GM19452 (cell line): ENCODE data around the gene GRK3.
"Not testable (repeated sequence)": the region's sequence is repeated elsewhere in the genome, so short reads cannot be mapped to it uniquely, and the experiment has no call there.

ENCODE experiments used
- ATAC-seq: cut with Tn5 transposase; IDR thresholded peaks from one replicate; pipeline ENCODE4 v1.9.1; 2021; ENCODE audit not compliant: unreplicated experiment

Gene GRK3

DNA sequence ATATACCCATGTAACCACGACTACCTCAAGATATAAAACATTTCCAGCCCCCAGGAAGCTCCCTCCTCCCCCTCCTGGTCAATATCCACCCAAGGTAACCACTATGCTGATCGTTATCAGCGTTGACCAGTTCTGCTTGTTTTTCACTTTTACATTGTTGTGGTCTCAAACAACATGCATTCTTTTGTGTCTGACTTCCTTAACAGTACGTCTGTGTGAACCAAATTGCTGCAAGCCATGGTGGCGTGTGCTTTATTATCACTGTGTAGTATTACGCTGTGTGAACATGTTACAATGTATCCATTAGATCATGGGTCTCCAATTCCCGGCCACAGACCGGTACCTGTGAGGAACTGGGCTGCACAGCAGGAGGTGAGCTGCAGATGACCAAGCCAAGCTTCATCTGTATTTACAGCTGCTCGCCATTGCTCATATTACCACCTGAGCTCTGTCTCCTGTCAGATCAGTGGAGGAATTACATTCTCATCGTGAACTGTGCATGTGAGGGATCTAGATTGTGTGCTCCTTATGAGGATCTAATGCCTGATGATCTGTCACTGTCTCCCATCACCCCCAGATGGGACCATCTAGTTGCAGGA, 15.5 kb upstream of the GRK3 start:
- ATAC-seq = no peak

DNA sequence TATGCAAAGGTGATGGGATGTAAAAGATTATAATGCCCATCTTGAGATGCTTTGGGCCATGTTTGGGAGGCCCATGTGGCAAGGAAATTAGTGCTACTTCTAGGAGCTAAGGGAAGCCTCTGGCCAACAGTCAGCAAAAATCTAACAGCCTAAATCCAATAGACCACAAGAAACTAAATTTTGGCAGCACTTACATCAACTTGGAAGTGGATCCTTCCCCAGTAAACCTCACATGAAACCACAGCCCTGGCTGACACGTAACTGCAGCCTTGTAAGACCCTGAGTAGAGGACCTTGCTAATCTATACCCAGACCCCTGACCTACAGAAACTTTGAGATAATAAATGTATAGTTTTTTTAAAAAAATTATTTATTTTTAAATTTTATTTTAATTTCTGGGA, 13.1 kb upstream of the GRK3 start:
- ATAC-seq = no peak

DNA sequence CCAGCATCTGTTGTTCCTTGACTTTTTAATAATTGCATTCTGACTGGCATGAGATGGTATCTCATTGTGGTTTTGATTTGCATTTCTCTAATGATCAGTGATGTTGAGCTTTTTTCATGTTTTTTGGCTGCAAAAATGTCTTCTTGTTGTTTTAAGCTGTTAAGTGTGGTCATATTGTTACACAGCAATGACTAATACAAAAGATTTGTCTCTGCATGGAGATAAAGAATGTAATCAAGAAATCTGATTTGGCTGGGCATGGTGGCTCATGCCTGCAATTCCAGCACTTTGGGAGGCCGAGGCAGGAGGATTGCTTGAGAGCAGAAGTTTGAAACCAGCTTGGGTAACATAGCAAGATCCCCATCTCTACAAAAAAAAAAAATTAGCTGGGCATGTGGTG, 12.1 kb upstream of the GRK3 start:
- not testable (repeated sequence) for ATAC-seq

DNA sequence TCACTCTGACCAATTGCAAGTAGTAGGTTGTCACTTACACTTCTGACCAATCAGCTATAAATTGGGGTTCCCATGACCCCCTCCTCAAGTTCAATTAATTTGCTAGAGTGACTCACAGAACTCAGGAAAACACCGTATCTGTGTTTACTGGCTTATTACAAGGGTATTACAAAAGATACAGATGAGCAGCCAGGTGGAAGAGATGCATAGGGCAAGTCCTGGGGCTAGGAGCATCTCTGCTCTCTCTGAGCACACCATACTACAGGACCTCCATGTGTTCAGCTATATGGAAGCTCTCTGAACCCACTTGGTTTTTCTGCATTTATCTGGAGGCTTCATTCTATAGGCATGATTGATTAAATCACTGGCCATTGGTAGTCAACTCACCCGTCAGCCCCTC, 11.3 kb upstream of the GRK3 start:
- ATAC-seq = no peak

DNA sequence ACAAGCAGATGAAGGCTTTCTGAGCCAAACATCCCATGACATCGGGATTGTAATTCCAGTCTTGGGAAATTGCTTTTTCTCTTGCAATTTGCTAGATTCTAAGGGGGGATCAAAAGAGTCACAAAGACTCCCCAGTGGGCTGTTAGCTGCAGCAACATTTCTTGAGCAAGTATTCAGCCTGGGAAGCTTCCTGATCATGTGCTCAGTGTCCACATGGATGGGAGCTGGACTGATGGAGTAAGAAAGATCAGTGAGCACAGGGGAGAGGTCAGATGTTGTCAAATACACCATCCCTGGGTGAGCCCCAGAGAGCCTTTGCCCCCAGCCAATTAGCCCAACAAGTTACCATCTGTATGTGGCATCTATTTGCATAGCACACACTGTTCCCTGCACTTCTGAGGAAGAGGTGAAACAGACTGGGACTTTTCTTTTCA, 10.2 kb upstream of the GRK3 start:
- ATAC-seq = no peak

DNA sequence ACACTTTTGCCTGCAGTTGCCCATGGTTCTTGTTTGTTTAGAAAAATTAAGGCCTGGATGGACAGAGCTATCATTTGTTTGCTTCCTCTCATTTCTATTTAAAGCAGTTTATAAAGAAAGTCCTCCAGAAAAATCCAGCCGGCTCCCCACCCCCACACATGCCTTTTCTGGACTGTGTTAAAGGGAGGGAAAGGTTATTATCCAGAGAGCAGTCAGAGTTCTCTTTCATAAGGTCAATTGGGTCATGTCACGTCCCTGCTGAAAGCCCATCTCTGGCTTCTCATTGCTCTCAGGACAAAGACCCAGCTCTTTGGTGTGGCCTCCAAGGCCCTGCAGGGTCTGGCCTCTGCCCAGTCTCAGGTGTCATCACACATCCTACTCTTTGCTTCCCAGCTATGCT, 9.8 kb upstream of the GRK3 start:
- no peak for ATAC-seq

DNA sequence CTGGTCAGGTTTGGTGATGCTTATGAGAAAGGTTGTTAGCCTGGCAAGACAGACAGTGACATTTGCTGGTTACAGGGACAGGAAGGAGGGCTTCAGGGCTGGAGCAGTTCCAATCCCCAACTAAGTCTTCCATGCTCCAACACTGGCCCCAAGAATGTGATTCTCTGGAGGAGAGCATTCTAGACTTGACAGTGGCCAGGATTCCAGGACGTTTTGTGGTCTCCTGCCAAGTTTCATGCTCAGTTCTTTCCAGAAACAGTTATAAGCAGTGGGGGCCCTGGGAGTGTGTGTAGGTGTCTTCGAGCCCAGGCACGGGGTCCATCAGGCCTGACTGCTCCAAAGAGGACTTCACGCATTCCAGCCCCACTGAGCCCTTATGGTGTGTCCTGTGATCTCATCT, 8.9 kb upstream of the GRK3 start:
- ATAC-seq = no peak

DNA sequence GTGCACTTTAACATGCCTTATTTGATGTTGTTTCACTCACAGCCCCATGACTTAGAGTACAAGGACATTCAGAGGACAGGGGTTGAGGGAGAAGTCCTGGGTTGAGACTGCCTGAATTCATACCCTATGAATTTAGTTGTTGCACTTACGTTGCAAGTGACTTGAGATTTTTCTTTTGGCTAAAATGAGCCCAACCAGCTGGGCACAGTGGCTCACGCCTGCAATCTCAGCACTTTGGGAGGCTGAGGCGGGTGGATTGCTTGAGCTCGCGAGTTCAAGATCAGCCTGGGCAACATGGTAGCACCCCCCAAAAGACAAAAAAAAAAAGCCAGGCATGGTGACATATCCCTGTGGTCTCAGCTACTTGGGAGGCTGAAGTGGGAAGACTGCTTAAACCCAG, 7.3 kb upstream of the GRK3 start:
- no peak for ATAC-seq

DNA sequence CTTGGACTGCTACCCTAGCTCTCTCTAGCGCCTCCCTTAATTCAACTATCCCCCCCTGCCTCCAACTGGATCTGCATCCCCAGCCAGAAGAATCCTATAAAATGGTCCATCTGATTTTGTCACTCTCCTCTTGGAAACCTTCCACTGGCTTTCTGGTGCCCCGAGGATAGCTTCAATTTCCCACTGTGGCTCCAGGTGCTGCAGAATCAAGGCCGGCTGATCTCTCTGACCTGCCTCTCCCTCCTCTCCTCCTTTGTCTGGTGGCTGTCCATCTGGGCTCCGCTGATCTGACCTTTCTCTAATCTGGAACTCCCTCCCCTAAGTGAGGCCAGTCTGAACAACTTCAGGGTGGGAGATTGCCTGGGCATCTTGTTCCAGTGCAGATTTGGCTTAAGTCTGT, 6.1 kb upstream of the GRK3 start:
- no peak for ATAC-seq

DNA sequence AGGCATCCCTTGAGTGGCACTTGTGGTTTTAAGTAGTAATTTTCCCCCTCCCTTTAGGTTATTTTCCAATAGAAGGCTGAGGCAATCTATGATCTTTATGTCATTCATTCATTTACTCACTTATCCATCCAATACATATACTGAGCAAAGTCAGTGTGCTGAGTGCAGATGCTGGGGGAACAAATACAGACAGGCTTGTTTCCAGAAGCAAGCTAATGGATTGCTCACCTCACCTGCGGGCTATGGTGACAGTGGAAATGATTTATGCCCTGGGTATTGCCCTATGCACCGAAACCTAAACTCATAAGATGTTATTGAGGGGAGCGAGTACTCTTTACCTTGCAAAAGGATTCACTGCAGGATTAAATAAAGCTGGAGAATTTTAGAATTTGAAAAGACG, 4.6 kb upstream of the GRK3 start:
- not testable (repeated sequence) for ATAC-seq

DNA sequence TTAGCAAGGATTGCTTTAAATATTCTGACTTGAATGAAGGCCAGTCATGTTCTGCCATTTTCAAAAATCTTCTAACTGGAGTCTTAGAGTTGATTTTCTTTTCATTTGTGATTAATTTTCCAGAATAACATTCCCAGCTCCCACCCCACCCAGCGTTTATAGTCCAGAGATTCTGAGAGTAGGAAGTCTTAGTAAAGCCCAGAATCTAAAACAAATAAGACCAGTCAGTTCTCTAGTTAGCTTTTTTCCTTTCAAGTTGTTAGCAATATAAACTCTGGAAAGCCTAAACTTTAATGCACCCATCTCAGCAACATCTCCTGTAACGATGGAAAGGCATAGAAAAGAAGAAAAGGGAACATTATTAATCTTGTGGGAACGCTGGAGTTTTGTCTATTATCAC, 3.3 kb upstream of the GRK3 start:
- ATAC-seq = not testable (repeated sequence)

DNA sequence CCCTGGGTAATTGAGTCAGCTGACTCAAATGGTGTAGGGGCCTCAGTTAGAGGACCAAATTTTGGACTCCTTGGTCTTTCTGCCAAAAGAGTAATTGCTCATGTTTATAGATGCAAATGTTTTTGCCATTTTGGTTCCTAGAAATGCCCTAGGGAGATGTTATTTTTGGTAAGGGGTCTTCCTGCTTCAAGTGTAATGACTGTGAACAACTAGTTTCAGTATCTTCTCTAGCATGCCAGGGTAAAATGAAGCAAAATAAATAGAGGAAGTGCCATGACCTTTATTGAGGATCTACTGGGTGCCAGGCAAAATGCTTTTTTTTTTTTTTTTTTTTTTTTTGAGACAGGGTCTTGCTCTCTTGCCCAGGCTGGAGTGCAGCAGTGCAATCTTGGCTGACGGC, 2.5 kb upstream of the GRK3 start:
- ATAC-seq = not testable (repeated sequence)

DNA sequence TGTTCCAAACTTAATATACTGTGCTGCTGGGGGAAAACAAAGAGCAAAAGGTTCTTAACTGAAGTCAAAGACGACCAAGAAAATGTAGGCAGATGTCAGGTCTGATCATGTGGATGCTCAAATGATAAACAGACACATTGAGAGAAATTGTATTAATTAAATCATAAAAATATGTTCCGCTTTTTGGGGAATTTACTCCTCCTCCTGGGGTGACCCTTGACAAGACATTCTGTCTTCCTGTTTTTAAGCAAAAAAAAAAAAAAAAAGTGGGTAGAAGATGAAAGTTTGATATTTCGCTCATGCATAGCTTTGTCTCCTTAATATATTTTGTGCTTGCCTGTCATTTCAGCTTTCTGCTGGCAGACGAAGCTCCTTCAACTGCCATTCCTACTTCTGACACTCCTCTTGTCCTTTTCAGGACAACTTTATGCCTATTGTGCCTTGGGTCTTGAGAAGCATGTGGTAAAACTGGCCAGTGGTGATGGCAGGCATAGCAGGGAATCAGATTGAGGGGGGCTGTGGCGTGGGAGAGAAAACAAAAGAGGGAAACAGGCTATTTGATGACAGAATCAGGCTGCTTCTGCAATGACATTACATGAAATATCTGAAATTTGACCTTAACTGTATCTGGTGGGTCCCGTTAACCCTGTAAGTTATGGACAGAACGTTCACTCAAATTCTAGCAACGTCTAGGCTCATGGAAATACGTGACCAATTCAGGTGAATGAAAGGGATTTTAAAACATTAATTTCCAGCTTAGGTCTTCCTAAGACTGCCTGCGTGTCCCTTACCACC, 1.3 kb upstream of the GRK3 start:
- ATAC-seq = not testable (repeated sequence)

DNA sequence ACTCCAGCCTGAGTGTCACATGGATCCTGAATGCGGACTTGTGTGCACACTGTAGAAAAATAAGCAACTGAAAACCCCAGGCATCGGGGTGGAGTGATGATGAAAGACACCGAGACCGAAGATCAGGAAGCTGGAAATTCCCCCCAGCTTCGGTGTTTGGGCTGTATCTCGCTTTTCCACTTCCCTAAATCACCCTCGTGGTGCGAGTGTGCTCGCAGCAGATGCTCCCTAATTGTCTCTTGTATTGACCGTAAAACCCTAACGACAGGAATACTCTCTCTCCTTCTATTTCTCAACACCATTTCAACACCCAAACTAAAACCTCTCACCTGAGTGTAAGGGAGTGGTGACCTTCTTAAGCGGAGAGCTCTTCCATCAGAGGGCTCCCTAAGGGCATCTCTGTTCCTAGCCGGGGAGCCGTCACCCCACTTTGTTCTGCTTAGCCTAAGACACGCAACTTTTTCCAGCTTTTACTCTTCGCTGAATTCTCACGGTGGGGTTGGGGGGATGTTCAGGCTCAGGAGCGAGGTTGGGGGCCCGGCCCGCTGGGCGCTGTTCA, 635 bp upstream of the GRK3 start:
- peak; percentile 8 for ATAC-seq

DNA sequence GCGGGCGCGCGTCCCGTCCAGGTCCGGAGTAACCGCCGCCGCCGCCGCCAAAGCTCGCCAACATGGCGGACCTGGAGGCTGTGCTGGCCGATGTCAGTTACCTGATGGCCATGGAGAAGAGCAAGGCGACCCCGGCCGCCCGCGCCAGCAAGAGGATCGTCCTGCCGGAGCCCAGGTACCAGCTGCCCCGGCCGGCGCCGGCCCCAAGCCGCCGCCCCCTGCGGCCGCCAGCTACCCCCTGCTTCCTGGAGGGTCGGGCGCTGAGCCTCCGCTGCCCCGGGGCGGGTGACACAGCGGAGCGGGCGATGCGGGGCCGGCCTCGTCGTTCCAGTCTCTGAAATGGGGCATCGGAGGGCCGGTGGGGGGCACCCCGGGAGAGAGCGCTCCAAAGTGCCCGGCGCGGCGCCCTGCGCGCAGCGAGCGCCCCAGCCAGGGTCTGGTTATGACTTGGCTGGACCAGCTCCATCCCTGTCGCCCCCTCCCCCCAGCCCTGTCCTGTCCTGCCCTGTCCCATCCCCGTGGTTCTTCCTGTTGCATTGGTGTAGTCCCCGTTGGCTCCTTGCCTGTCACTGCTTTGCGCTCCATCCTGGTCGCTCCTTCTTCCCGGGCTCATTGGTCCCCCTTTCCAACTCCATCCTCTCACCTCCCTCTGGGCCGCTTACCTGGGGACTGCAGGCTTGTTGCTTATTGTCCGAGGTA, 653 bp downstream of the GRK3 start:
- ATAC-seq = peak; percentile 16

DNA sequence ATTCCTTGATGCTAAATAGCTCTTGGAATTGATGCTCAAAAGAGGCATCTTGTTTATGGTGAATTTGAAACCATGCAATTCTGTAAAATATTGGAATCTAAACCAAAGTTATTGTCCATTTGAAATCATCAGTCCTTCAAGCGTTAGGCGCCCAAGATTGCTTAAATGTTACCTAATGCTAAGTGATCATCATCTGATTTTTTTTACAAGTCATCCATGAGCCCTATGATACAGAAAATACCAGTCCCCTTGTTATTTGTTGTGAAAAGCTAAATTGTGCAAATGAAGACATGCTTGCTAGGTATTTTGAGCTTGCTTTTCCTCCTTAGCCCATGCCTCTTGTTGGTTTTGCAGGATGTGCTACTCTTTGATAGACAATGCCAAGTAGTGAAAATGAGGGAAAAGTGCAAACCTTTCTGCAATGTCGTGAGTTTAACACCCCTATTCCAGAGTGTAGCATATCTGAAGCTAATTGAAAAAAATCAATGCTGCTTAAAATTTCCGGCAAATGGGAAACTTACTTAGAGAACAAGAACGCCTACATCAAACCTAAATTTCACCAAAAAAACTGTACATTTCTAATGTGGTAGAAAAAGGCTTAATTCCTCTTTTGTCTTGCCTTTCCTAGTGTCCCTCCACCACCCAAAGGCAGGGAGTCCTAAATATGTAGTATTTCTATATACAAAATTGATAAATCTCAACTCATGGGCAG, 1.9 kb downstream of the GRK3 start:
- ATAC-seq = no peak

DNA sequence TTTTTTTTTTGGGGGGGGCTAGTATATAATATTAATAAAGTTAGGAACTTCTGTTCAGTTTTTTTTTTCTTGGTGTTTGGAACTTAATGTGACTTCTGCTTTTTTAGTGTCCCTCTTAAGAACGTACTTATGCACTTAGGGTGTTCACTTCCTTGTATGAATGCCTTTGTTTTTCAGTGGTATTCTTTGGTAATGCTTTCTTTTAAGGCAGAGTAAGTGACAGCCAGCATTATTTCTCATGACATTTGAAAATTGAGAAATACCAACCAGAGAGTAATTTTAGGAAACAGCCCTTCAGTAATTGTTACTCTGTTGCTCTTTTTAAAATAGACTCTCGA, 2.4 kb downstream of the GRK3 start:
- ATAC-seq = no peak

DNA sequence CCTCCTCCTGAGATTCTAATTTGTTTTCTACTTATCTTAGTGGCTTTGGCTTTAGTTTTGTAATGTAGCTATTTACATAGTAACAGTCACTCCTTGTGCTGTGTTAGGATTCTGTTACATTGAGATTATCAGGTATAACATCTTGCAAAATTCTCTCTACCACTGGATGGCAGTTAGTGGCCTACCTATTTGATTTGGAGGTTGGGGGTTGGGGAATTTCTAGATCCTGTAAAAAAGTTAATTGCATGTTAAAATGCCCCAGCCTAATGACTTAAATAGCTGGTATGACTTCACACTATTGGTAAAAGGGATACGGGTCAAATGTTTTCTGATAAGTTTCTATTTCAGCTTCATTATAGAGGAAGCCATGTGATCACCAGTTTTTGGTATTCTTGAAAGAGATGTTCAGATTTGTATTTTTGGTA, 2.8 kb downstream of the GRK3 start:
- no peak for ATAC-seq

DNA sequence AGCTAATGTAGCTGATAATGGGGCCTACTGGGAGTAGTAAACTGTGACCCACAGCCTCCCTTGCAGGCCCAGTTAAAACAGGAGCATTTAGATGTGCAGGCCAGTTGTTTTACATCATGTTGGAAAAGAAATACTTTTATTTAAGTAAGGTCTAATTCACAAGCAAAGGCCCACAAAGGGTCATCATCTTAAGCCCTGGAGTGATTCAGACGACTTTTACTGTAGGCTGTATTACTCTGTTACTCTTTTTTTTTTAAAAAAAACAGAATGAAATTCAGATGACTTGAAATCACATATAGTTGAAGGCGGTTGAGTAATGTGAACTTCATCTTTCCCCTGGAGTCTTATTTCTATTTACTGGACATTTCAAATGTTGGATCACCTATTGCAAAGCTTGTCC, 3.6 kb downstream of the GRK3 start:
- ATAC-seq = not testable (repeated sequence)

DNA sequence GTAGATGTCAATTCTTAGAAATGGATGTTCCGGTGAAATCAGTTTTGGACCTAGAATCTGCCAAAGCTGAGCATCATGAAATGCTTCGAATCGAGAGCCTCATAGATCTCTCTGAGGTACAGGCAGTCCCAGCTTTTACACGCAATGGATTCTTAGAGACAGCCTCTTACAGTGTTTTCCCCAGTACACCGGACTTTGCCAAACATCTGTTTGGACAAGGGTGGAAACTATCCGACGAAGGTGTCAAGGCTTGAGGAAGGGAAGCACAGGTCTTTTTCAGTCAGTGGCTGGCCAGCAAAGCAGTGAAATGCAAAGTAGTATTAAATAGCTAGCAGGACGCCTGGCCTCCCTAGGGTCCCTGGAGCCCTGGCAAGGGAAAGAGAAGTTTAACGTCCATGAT, 4.9 kb downstream of the GRK3 start:
- ATAC-seq = no peak

DNA sequence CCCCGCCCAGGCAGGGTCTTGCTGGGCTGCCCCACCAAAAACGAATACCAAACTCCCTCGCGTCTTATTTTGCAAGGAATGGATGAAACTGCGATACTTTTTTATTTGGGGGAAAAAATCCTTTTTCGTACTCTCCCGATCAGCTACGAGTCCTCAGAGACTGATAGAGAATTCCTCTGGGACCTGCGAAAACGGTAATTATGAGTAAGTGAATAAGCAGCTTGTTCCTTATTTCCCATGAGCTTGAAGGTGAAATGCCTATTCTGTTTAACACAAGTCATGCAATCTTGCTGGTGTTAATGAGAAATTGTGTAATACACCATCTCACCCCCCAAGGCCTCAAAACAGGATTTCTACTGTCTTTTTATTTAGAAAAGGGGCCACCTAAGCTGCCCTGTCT, 5.5 kb downstream of the GRK3 start:
- no peak for ATAC-seq
